NOMO-1 treated with DMSO at 0.1 percent for 48 hours (cell line): ENCODE data around the gene BMP2.

Experiments
- DNase-seq: peaks from one replicate; lab custom pipeline; 2025; ENCODE audit not compliant: unreplicated experiment; lab: John Stamatoyannopoulos, UW

Gene BMP2

DNA sequence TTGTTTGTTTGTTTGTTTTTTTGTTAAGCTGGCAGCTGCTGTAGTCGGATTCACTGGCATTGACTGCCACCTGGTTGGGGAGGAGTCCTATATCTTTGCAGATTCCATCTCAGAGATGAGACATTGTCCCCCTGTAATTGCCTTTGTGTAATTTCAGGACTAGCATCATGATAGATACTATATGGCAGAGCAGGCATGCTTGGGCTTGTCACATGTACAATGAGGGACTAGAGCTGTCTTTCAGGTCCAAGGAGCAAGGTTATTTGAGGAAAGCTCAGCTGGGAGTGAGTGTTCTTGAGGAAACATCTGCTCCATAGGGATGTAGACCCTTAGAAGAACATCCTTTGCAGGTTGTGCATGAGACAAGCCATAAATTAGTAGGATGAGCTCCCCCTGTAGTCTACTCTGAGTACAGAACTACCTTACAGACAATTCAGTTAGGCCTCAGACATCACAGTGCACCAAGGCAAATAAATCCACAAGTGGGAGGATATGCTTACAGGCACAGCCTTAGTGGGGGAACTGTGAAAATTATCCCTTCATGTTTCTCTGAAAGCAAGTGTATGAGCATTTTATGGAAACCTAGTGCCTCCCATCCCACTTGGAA is 62.1 kb downstream of the BMP2 start:
- DNase-seq, result no peak
